ENCODE results near the gene AIM2. TPM values are rescaled to one million over a fixed set of nuclear protein-coding genes. Genes with fewer than 3 reads are reported as not detected.

The AIM2 gene
- total and polyA plus RNA-seq, 5 donors = 0.09 to 0.23 TPM; not detected in 3

GRCh38 chr1:159077120-159077961 is 775 bp upstream of the AIM2 start:
- Histone ChIP-seq H3K9me3 (ENCODE audit: control insufficient read depth, low read length) (no peaks in the 10 kb centered on the region), H3K4me3 (ENCODE audit: low read length) (no peak overlapping the region), H3K27me3 (ENCODE audit: control insufficient read depth, insufficient read depth) (no peaks in the 10 kb centered on the region), H3K27ac (ENCODE audit: low read length) (no peak overlapping the region), H3K4me1 (ENCODE audit: control insufficient read depth, insufficient read depth, low read length) (no peaks in the 10 kb centered on the region)
- WGBS = 84% methylated on average over 12 of the region's 12 CpGs
- intact Hi-C loops (cut with DNase I) = loop anchor here in 2 of 4 donors (10.0 kb wide), 1 partner anchor 873 kb away; no protein-coding TSS in a partner anchor
- ATAC-seq (no peak), DNase-seq (peak in 2 of 3 donors; percentile 21 to 55)

GRCh38 chr1:159071970-159072582 is 4.5 kb downstream of the AIM2 start:
- Histone ChIP-seq H3K9me3 (ENCODE audit: control insufficient read depth, low read length) (no peaks in the 10 kb centered on the region), H3K4me1 (ENCODE audit: control insufficient read depth, insufficient read depth, low read length) (no peaks in the 10 kb centered on the region), H3K27ac (ENCODE audit: low read length) (no peak overlapping the region), H3K4me3 (ENCODE audit: low read length) (no peak overlapping the region), H3K27me3 (ENCODE audit: control insufficient read depth, insufficient read depth) (no peaks in the 10 kb centered on the region)
- intact Hi-C loops (cut with DNase I) = loop anchor here in 3 of 4 donors (5.0 to 10.0 kb wide), 2 partner anchors 867 to 870 kb away; no protein-coding TSS in a partner anchor
- DNase-seq (no peak), ATAC-seq (peak; percentile 60 to 66)

GRCh38 chr1:159068886-159069285 is 7.7 kb downstream of the AIM2 start:
- Histone ChIP-seq H3K4me3 (ENCODE audit: low read length) (no peak overlapping the region), H3K4me1 (ENCODE audit: control insufficient read depth, insufficient read depth, low read length) (no peaks in the 10 kb centered on the region), H3K27ac (ENCODE audit: low read length) (no peak overlapping the region), H3K27me3 (ENCODE audit: control insufficient read depth, insufficient read depth) (no peaks in the 10 kb centered on the region), H3K9me3 (ENCODE audit: control insufficient read depth, low read length) (no peaks in the 10 kb centered on the region)
- ATAC-seq = no peak
- no peak for DNase-seq
- 80% methylated on average over 2 of the region's 2 CpGs for WGBS
- intact Hi-C loops (cut with DNase I) = no loop called here

GRCh38 chr1:159067699-159068621 is 8.6 kb downstream of the AIM2 start:
- no peak overlapping the region for H3K4me3 ChIP-seq (ENCODE audit: low read length)
- no peaks in the 10 kb centered on the region for H3K9me3 ChIP-seq (ENCODE audit: control insufficient read depth, low read length)
- H3K27ac ChIP-seq (ENCODE audit: low read length) = no peak overlapping the region
- H3K27me3 ChIP-seq (ENCODE audit: control insufficient read depth, insufficient read depth) = no peaks in the 10 kb centered on the region
- H3K4me1 ChIP-seq (ENCODE audit: control insufficient read depth, insufficient read depth, low read length) = no peaks in the 10 kb centered on the region
- intact Hi-C loops (cut with DNase I) = no loop called here
- no peak for DNase-seq
- WGBS = 48% methylated on average over 6 of the region's 6 CpGs
- peak; percentile 55 to 57 for ATAC-seq

GRCh38 chr1:159066108-159066507 is 10.5 kb downstream of the AIM2 start:
- H3K27ac ChIP-seq (ENCODE audit: low read length) = no peak overlapping the region
- no peaks in the 10 kb centered on the region for H3K27me3 ChIP-seq (ENCODE audit: control insufficient read depth, insufficient read depth)
- intact Hi-C loops (cut with DNase I) = no loop called here
- ATAC-seq (no peak), DNase-seq (no peak)
- no peak overlapping the region for H3K4me3 ChIP-seq (ENCODE audit: low read length)
- H3K4me1 ChIP-seq (ENCODE audit: control insufficient read depth, insufficient read depth, low read length) = no peaks in the 10 kb centered on the region
- no peaks in the 10 kb centered on the region for H3K9me3 ChIP-seq (ENCODE audit: control insufficient read depth, low read length)
- 75% methylated on average over 4 of the region's 4 CpGs for WGBS

GRCh38 chr1:159065106-159065505 is 11.5 kb downstream of the AIM2 start:
- no peak for ATAC-seq
- 95% methylated on average over 8 of the region's 8 CpGs for WGBS

GRCh38 chr1:159058751-159059150 is 17.8 kb downstream of the AIM2 start:
- H3K4me3 ChIP-seq (ENCODE audit: low read length) = no peak overlapping the region
- H3K27ac ChIP-seq (ENCODE audit: low read length) = no peak overlapping the region
- peak in 1 of 2 donors; percentile 29 for ATAC-seq
- intact Hi-C loops (cut with DNase I) = no loop called here
- no peak for DNase-seq
- H3K4me1 ChIP-seq (ENCODE audit: control insufficient read depth, insufficient read depth, low read length) = no peaks in the 10 kb centered on the region
- no peaks in the 10 kb centered on the region for H3K9me3 ChIP-seq (ENCODE audit: control insufficient read depth, low read length)
- no peaks in the 10 kb centered on the region for H3K27me3 ChIP-seq (ENCODE audit: control insufficient read depth, insufficient read depth)
- 82% methylated on average over 7 of the region's 7 CpGs for WGBS

More at GRCh38 chr1:159065106-159065505, 11.5 kb downstream of the AIM2 start:
- DNase-seq = peak in 1 of 3 donors; percentile 40
- H3K9me3 ChIP-seq (ENCODE audit: control insufficient read depth, low read length) = no peaks in the 10 kb centered on the region
- intact Hi-C loops (cut with DNase I) = no loop called here
- H3K27me3 ChIP-seq (ENCODE audit: control insufficient read depth, insufficient read depth) = no peaks in the 10 kb centered on the region
- no peaks in the 10 kb centered on the region for H3K4me1 ChIP-seq (ENCODE audit: control insufficient read depth, insufficient read depth, low read length)
- no peak overlapping the region for H3K27ac ChIP-seq (ENCODE audit: low read length)
- no peak overlapping the region for H3K4me3 ChIP-seq (ENCODE audit: low read length)

- Histone ChIP-seq H3K9me3 (ENCODE audit: control insufficient read depth, low read length) (no peaks in the 10 kb centered on the region), H3K27me3 (ENCODE audit: control insufficient read depth, insufficient read depth) (no peaks in the 10 kb centered on the region), H3K4me1 (ENCODE audit: control insufficient read depth, insufficient read depth, low read length) (no peaks in the 10 kb centered on the region), H3K27ac (ENCODE audit: low read length) (no peak overlapping the region), H3K4me3 (ENCODE audit: low read length) (no peak overlapping the region)
- no peak for DNase-seq
- peak in 1 of 2 donors; percentile 37 for ATAC-seq
- intact Hi-C loops (cut with DNase I) = no loop called here
- WGBS = 83% methylated on average over 7 of the region's 7 CpGs
Observed at GRCh38 chr1:159056069-159056698, 20.4 kb downstream of the AIM2 start.

- Histone ChIP-seq H3K27me3 (ENCODE audit: control insufficient read depth, insufficient read depth) (no peaks in the 10 kb centered on the region), H3K27ac (ENCODE audit: low read length) (no peak overlapping the region), H3K9me3 (ENCODE audit: control insufficient read depth, low read length) (no peaks in the 10 kb centered on the region), H3K4me1 (ENCODE audit: control insufficient read depth, insufficient read depth, low read length) (no peaks in the 10 kb centered on the region), H3K4me3 (ENCODE audit: low read length) (no peak overlapping the region)
- ATAC-seq (no peak), DNase-seq (no peak)
- 78% methylated on average over 5 of the region's 5 CpGs for WGBS
- intact Hi-C loops (cut with DNase I) = no loop called here
Observed at GRCh38 chr1:159055181-159055641, 21.4 kb downstream of the AIM2 start.

GRCh38 chr1:159054427-159054826 is 22.1 kb downstream of the AIM2 start:
- DNase-seq = no peak
- Histone ChIP-seq H3K9me3 (ENCODE audit: control insufficient read depth, low read length) (no peaks in the 10 kb centered on the region), H3K27me3 (ENCODE audit: control insufficient read depth, insufficient read depth) (no peaks in the 10 kb centered on the region), H3K4me3 (ENCODE audit: low read length) (no peak overlapping the region), H3K27ac (ENCODE audit: low read length) (no peak overlapping the region), H3K4me1 (ENCODE audit: control insufficient read depth, insufficient read depth, low read length) (no peaks in the 10 kb centered on the region)
- ATAC-seq = no peak
- intact Hi-C loops (cut with DNase I) = no loop called here
- WGBS = 34% methylated on average over 2 of the region's 2 CpGs

Measured in right cardiac atrium (tissue), 5 donors.